ENCODE results near the gene CD99.

- TF ChIP-seq, protein P1, sequence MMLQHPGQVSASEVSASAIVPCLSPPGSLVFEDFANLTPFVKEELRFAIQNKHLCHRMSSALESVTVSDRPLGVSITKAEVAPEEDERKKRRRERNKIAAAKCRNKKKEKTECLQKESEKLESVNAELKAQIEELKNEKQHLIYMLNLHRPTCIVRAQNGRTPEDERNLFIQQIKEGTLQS (IDR thresholded peaks at IDR 0.05): no peak
- TF ChIP-seq CTCF (IDR thresholded peaks at IDR 0.05; ENCODE audit: low read depth, low read length, missing input control) (no peak), RAD21 (IDR thresholded peaks at IDR 0.05) (peak; percentile 54), YY1 (IDR thresholded peaks at IDR 0.05) (peak; percentile 79), SP1 (IDR thresholded peaks at IDR 0.05) (peak; percentile 94), HNF4G (IDR thresholded peaks at IDR 0.05) (peak; percentile 82), TAF1 (conservative IDR thresholded peaks at IDR 0.05) (peak; percentile 68), RXRA (IDR thresholded peaks at IDR 0.05) (peak; percentile 92 to 93), EGR1 (IDR thresholded peaks at IDR 0.05; ENCODE audit: low read depth in 2 of 2) (peak in 1 of 2 donors; percentile 56), GABPA (IDR thresholded peaks at IDR 0.05 in 1 of 2, conservative IDR thresholded peaks at IDR 0.05 in 1 of 2) (no peak), HNF4A (conservative IDR thresholded peaks at IDR 0.05) (peak; percentile 90 to 94)
- TF ChIP-seq, protein P2, sequence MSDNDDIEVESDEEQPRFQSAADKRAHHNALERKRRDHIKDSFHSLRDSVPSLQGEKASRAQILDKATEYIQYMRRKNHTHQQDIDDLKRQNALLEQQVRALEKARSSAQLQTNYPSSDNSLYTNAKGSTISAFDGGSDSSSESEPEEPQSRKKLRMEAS (IDR thresholded peaks at IDR 0.05): peak; percentile 92
- TF ChIP-seq, protein P3, sequence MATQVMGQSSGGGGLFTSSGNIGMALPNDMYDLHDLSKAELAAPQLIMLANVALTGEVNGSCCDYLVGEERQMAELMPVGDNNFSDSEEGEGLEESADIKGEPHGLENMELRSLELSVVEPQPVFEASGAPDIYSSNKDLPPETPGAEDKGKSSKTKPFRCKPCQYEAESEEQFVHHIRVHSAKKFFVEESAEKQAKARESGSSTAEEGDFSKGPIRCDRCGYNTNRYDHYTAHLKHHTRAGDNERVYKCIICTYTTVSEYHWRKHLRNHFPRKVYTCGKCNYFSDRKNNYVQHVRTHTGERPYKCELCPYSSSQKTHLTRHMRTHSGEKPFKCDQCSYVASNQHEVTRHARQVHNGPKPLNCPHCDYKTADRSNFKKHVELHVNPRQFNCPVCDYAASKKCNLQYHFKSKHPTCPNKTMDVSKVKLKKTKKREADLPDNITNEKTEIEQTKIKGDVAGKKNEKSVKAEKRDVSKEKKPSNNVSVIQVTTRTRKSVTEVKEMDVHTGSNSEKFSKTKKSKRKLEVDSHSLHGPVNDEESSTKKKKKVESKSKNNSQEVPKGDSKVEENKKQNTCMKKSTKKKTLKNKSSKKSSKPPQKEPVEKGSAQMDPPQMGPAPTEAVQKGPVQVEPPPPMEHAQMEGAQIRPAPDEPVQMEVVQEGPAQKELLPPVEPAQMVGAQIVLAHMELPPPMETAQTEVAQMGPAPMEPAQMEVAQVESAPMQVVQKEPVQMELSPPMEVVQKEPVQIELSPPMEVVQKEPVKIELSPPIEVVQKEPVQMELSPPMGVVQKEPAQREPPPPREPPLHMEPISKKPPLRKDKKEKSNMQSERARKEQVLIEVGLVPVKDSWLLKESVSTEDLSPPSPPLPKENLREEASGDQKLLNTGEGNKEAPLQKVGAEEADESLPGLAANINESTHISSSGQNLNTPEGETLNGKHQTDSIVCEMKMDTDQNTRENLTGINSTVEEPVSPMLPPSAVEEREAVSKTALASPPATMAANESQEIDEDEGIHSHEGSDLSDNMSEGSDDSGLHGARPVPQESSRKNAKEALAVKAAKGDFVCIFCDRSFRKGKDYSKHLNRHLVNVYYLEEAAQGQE (IDR thresholded peaks at IDR 0.05): peak; percentile 90
Measured at GRCh38 chrX:2654436-2655340, 36.4 kb upstream of the CD99 start.

Measured in liver (tissue), 3 donors.